Neuronal stem cell (in vitro differentiated cells): Measurements from ENCODE around the gene AGBL2.
"Not testable (repeated sequence)": the region's sequence is repeated elsewhere in the genome, so short reads cannot be mapped to it uniquely, and the experiment has no call there.

Experiments
- DNase-seq: peaks from one replicate; pipeline ENCODE4 v3.0.0-alpha.2; 2013; ENCODE audit warnings: low spot score
- H2AFZ ChIP-seq: one replicate; pipeline ENCODE4 v1.6.1; 2013; ENCODE audit warnings: mild to moderate bottlenecking, low read length, inconsistent platforms
- H2AK5ac ChIP-seq: 2 replicates; pipeline ENCODE4 v1.6.1; 2013; ENCODE audit warnings: low read depth, mild to moderate bottlenecking, inconsistent platforms, low read length, moderate library complexity, mixed read lengths
- H2BK120ac ChIP-seq: 2 replicates; pipeline ENCODE4 v1.6.1; 2013; ENCODE audit warnings: low read depth, mild to moderate bottlenecking, inconsistent platforms, low read length, moderate library complexity, mixed read lengths
- H2BK12ac ChIP-seq: one replicate; pipeline ENCODE4 v1.6.1; 2013; ENCODE audit warnings: low read length, inconsistent platforms
- H2BK15ac ChIP-seq: 2 replicates; pipeline ENCODE4 v1.6.1; 2013; ENCODE audit warnings: mild to moderate bottlenecking, low read length, inconsistent platforms, mixed read lengths
- H2BK5ac ChIP-seq: one replicate; pipeline ENCODE4 v1.6.1; 2013; ENCODE audit warnings: inconsistent platforms, mild to moderate bottlenecking, low read length, moderate library complexity
- H3K14ac ChIP-seq: one replicate; pipeline ENCODE4 v1.6.1; 2013; ENCODE audit warnings: low read length, inconsistent platforms
- H3K18ac ChIP-seq: 2 replicates; pipeline ENCODE4 v1.6.1; 2013; ENCODE audit warnings: low read length, inconsistent platforms
- H3K23ac ChIP-seq: 2 replicates; pipeline ENCODE4 v1.6.1; 2013; ENCODE audit warnings: low read depth, mild to moderate bottlenecking, mixed read lengths, low read length, inconsistent platforms; ENCODE audit not compliant: poor library complexity
- H3K27ac ChIP-seq: replicated peaks from 3 replicates; pipeline ENCODE4 v1.5.1; 2013; ENCODE audit warnings: low read length, inconsistent platforms
- H3K27me3 ChIP-seq, 3 experiments: 2 replicates each; pipeline ENCODE4 v1.6.1; 2013; ENCODE audit warnings: low read length in 3 of 3, mild to moderate bottlenecking in 2 of 3, inconsistent platforms in 1 of 3, low read depth in 1 of 3, mixed read lengths in 1 of 3, moderate library complexity in 1 of 3; ENCODE audit not compliant: control insufficient read depth in 3 of 3, insufficient read depth in 3 of 3
- H3K36me3 ChIP-seq, 2 donors: replicated peaks in 1 of 2; 2 replicates each; pipeline ENCODE4 v1.6.1; 2013; ENCODE audit warnings: low read length in 2 of 2; ENCODE audit not compliant: control insufficient read depth in 2 of 2, insufficient read depth in 2 of 2
- H3K4ac ChIP-seq: 2 replicates; pipeline ENCODE4 v1.6.1; 2013; ENCODE audit warnings: inconsistent platforms, mild to moderate bottlenecking, low read length, moderate library complexity
- H3K4me1 ChIP-seq, 2 donors: 1 replicate in 1 of 2; 2 replicates in 1 of 2; pipeline ENCODE4 v1.6.1; 2013; ENCODE audit warnings: low read length in 2 of 2, low read depth in 1 of 2; ENCODE audit not compliant: control insufficient read depth in 2 of 2, insufficient read depth in 1 of 2
- H3K4me2 ChIP-seq: one replicate; pipeline ENCODE4 v1.6.1; 2013; ENCODE audit warnings: mild to moderate bottlenecking, low read length, inconsistent platforms; ENCODE audit not compliant: insufficient read depth, poor library complexity, severe bottlenecking
- H3K4me3 ChIP-seq, 2 donors: 2 replicates each; pipeline ENCODE4 v1.5.1; 2013; ENCODE audit warnings: low read length in 2 of 2, mild to moderate bottlenecking in 2 of 2, inconsistent platforms in 1 of 2, moderate library complexity in 1 of 2
- H3K79me1 ChIP-seq: one replicate; pipeline ENCODE4 v1.6.1; 2013; ENCODE audit warnings: low read depth, mild to moderate bottlenecking, inconsistent platforms, low read length, moderate library complexity
- H3K9ac ChIP-seq: one replicate; pipeline ENCODE4 v1.6.1; 2013; ENCODE audit warnings: mild to moderate bottlenecking, low read depth, low read length, inconsistent platforms; ENCODE audit not compliant: poor library complexity
- H3K9me3 ChIP-seq, 2 donors: replicated peaks in 1 of 2; 2 replicates each; pipeline versions ENCODE3 to v1.6.1; 2013; ENCODE audit warnings: low read length in 2 of 2, mild to moderate bottlenecking in 2 of 2, inconsistent platforms in 1 of 2, low read depth in 1 of 2, mixed read lengths in 1 of 2, moderate library complexity in 1 of 2; ENCODE audit not compliant: control insufficient read depth in 2 of 2, insufficient read depth in 1 of 2
- H4K8ac ChIP-seq: one replicate; pipeline ENCODE4 v1.6.1; 2013; ENCODE audit warnings: low read depth, mild to moderate bottlenecking, inconsistent platforms, low read length, moderate library complexity
- H4K91ac ChIP-seq: one replicate; pipeline ENCODE4 v1.6.1; 2013; ENCODE audit warnings: low read length, low read depth, mild to moderate bottlenecking, inconsistent platforms; ENCODE audit not compliant: poor library complexity
- WGBS, 2 donors: extraction: QIAGEN DNeasy Blood & Tissue Kit; methylation state at CpG; one replicate each; pipeline ENCODE4 v1.1.7; 2013; ENCODE audit warnings: missing lambda C conversion rate in 2 of 2, mixed read lengths in 1 of 2; ENCODE audit not compliant: insufficient read length in 2 of 2, insufficient replicate concordance in 1 of 2; ENCODE audit errors: extremely low coverage in 2 of 2; 5-methylcytosine and 5-hydroxymethylcytosine counted together

Gene AGBL2

GRCh38 chr11:47688111-47688510 lies 27.1 kb downstream of the AGBL2 start:
- DNase-seq = no peak
- H3K4me3 ChIP-seq = no peak overlapping the region
- no peak overlapping the region for H3K23ac ChIP-seq
- no peak overlapping the region for H3K14ac ChIP-seq
- no peak overlapping the region for H3K18ac ChIP-seq
- no peak overlapping the region for H2AFZ ChIP-seq
- H2BK120ac ChIP-seq = no peak overlapping the region
- H3K27me3 ChIP-seq = no peaks in the 10 kb centered on the region
- H2BK15ac ChIP-seq = no peak overlapping the region
- H2BK5ac ChIP-seq = no peak overlapping the region
- no peak overlapping the region for H4K91ac ChIP-seq
- H3K79me1 ChIP-seq = no peaks in the 10 kb centered on the region
- no peak overlapping the region for H3K27ac ChIP-seq
- no peak overlapping the region for H2BK12ac ChIP-seq
- H3K9ac ChIP-seq = no peak overlapping the region
- H3K9me3 ChIP-seq = no peaks in the 10 kb centered on the region
- no peak overlapping the region for H3K4ac ChIP-seq
- no CpG with 5 or more reads among the region's 4 CpGs for WGBS, 2 donors
- H3K36me3 ChIP-seq = no peaks in the 10 kb centered on the region
- H3K4me2 ChIP-seq = no peak overlapping the region
- H3K4me1 ChIP-seq = no peaks in the 10 kb centered on the region
- no peak overlapping the region for H4K8ac ChIP-seq
- H2AK5ac ChIP-seq = no peak overlapping the region

- H3K23ac ChIP-seq, H4K8ac ChIP-seq, H3K27ac ChIP-seq, H3K4me3 ChIP-seq, H2BK5ac ChIP-seq, H3K36me3 ChIP-seq, H3K14ac ChIP-seq, DNase-seq, H3K27me3 ChIP-seq, H3K9ac ChIP-seq, H2AFZ ChIP-seq, H4K91ac ChIP-seq, H2BK12ac ChIP-seq, H3K79me1 ChIP-seq, H3K9me3 ChIP-seq, H2BK15ac ChIP-seq, H2AK5ac ChIP-seq, H3K4ac ChIP-seq, H2BK120ac ChIP-seq, H3K4me2 ChIP-seq, H3K4me1 ChIP-seq, H3K18ac ChIP-seq: not testable (repeated sequence)
- no CpG with 5 or more reads among the region's 3 CpGs for WGBS, 2 donors
Observed at GRCh38 chr11:47686704-47687103, 28.5 kb downstream of the AGBL2 start.

- H2BK120ac ChIP-seq = no peak overlapping the region
- WGBS, 2 donors = no CpG with 5 or more reads among the region's 1 CpG
- no peak overlapping the region for H2BK5ac ChIP-seq
- no peak overlapping the region for H3K23ac ChIP-seq
- H3K9ac ChIP-seq = no peak overlapping the region
- no peak overlapping the region for H3K4me3 ChIP-seq
- no peak overlapping the region for H4K91ac ChIP-seq
- H2BK15ac ChIP-seq = no peak overlapping the region
- H3K18ac ChIP-seq = no peak overlapping the region
- no peak overlapping the region for H3K27ac ChIP-seq
- peaks cover 0 to 4% (median 0%) of the 10 kb centered on the region in 3 experiments for H3K27me3 ChIP-seq
- H2BK12ac ChIP-seq = no peak overlapping the region
- H3K9me3 ChIP-seq = no peaks in the 10 kb centered on the region
- no peak overlapping the region for H2AFZ ChIP-seq
- H4K8ac ChIP-seq = no peak overlapping the region
- H3K4me2 ChIP-seq = no peak overlapping the region
- H3K4ac ChIP-seq = no peak overlapping the region
- no peaks in the 10 kb centered on the region for H3K4me1 ChIP-seq
- H3K36me3 ChIP-seq = no peaks in the 10 kb centered on the region
- H3K79me1 ChIP-seq = no peaks in the 10 kb centered on the region
- no peak overlapping the region for H3K14ac ChIP-seq
- H2AK5ac ChIP-seq = no peak overlapping the region
- no peak for DNase-seq
Observed at GRCh38 chr11:47686151-47686550, 29.0 kb downstream of the AGBL2 start.

GRCh38 chr11:47675851-47676250 lies 39.3 kb downstream of the AGBL2 start:
- Histone ChIP-seq H3K27ac (no peak overlapping the region), H3K36me3 (no peaks in the 10 kb centered on the region), H2BK15ac (no peak overlapping the region), H4K8ac (no peak overlapping the region), H2AK5ac (no peak overlapping the region), H3K79me1 (no peaks in the 10 kb centered on the region), H3K14ac (no peak overlapping the region), H2AFZ (no peak overlapping the region), H3K4ac (no peak overlapping the region), H3K23ac (no peak overlapping the region), H2BK120ac (no peak overlapping the region), H3K4me2 (no peak overlapping the region), H3K18ac (no peak overlapping the region), H3K4me1 (peaks cover 0 to 2% of the 10 kb centered on the region in 2 donors), H2BK12ac (no peak overlapping the region), H3K4me3 (no peak overlapping the region), H3K9me3 (no peaks in the 10 kb centered on the region), H3K27me3 (no peaks in the 10 kb centered on the region), H4K91ac (no peak overlapping the region), H3K9ac (no peak overlapping the region), H2BK5ac (no peak overlapping the region)
- no peak for DNase-seq
- no CpG with 5 or more reads among the region's 2 CpGs for WGBS, 2 donors
